GM18858 (cell line): ENCODE measurements around the gene AFAP1L2.

Experiments used
- ATAC-seq: cut with Tn5 transposase; IDR thresholded peaks from one replicate; pipeline ENCODE4 v1.9.1; 2021; ENCODE audit not compliant: unreplicated experiment

Gene AFAP1L2

DNA sequence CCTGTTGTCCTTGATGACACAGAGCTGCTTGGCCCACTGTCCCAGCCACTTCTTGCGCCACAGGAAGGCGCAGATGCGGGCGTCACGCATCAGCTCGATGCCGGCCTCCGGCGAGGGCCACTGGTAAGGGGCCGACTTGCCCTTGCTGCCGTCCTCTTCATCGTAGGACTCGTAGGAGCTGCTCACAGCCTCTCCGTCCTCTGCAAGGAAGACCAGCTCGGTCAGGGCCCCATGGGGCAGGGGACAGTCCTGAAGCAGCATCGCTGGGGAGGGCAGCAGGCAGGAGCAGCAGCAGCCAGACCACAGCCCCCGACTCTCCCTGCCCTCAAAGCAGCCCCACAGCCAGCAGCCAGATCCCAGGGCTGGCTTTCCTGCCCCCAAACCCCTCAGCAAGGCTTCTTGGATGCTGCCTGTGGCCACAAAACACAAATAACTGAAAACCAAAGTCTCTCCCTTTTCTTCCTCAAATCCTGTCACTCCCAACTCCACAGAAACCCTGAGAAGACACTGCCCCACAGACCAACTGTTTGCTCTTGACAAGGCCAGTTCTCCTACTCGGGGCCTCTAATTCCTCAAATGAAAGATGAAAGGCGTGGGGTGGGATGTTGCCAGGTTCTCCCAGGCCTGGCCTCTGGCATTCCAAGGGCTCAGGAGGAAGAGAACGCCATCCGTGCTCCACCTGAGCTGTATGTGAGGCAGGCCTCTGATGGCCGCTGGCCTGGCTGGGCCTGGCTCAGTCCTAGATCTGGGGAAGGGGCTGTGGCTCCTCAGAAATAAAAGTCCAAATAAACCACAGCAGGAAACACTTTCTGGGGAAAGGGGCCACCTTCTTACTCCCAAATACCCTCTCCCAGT lies 88.5 kb downstream of the AFAP1L2 start:
- ATAC-seq: no peak

DNA sequence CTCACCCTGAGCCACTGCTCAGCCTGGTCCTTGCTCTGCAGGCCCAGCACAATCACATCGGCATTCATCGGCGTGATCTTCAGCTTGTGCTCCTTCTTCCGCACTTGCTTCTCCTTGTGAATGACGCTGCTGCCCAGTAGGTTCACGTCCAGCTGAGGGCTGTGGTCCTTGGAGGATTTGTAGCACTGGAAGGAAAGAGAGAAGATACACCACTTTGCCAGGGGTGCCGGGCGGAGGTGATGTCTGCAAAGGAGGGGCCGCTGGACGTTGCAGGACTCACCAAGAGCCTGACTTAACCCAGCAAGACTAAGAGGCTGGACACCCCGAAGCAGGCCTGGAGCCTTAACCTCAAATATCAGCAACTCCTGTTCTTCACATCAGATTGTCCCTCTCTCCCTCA lies 90.4 kb downstream of the AFAP1L2 start:
- no peak for ATAC-seq

DNA sequence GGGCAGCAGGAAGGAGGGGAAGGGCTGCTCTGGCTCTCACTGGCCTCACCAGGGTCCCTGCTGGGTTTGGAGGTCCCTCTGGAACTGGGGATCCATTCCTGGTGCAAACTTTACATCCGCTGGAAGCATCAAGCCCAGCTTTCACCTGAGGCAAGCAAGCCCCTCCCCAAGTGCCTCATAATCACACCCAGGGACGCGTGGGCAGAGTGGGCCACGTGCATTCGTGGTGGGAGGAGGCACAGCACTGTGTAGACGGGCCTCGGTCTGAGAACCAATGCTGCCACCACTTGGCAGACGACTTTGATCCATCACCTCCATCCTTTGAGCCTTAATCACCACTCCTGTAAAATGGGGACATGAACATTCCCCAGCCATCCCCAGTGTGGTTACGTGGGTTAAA lies 91.2 kb downstream of the AFAP1L2 start:
- no peak for ATAC-seq

DNA sequence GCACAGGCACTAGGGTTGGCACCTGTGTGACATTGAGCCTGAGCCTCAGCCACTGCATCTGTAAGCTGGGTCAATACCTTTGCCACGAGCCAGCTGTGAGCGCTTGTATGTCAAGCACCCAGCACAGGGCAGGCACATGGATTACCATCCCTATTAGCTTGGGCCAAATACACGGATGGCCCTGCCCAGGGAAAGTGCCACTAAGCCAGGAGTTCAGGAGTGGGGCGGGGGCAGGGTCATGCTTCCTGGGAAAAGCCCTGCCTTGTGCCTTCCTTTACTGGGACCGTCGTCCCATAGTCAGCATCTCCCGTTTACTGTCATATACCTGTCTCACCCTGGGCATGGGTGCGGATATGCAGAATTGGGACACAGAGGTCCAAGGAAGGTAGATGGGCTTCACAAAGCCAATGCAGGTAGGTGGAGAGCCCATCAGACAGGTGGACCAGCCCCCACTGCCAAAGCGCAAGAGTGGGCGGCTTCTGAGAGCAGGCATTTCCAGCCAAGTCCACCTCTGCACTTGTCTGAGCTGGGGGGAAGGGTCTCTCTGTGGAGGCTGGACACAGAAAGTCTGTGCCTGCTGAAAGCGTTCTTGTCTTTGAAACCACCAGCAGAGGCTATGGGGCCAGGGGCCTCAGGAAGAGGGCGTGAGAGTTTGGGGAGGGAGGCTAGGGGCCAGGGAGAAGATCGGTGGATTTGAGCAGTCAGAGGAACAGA lies 92.6 kb downstream of the AFAP1L2 start:
- ATAC-seq: no peak

DNA sequence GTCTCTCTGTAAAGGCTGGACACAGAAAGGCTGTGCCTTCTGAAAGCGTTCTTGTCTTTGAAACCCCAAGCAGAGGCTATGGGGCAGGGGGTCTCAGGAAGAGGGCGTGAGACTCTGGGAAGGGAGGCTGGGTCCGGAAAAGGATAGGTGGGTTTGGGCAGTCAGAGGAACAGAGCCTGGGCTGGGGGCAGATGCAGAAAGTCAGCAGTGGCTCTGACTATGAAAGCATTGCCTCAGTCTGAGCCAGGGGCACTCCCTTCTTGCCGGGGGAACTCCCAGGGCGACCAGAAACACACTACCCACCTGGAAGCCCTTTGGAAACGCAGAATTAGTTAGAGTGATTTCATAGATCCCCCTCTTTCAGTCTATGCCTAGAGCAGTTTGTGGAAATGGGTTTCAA lies 93.3 kb downstream of the AFAP1L2 start:
- no peak for ATAC-seq

DNA sequence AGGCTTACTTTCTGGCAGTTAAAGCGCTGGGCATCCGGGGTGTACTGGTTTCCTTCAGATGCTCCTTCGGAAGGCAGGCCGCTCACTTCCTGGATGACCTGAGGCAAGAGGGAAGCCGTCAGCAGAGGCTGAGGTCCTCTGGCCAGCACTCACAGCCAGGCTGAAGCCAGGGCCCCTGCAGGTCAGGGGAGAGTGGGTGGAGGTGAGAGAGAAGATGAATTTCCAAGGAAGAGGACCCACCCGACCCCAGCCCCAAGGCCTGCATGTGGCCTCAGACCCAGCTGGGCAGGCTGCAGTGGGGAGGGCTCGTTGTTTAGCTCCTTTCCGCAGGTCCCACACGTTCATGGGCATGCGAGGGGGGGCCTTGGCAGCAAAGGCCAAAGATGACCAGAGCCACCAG lies 94.0 kb downstream of the AFAP1L2 start:
- no peak for ATAC-seq

DNA sequence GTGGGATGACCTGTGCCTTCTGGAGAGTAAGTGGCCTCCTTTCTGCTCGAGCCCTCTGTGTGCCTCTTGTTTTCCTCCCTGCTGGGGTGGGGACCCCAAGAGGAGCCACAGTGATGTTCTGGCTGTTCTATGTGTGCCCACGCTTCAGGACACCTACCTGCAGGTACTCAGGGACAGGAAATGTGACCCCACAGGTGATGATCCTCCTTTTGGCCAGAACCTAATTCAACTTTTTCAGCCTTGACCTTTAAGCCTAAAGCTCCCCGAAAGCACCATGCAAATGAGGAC lies 95.0 kb downstream of the AFAP1L2 start:
- ATAC-seq: no peak

DNA sequence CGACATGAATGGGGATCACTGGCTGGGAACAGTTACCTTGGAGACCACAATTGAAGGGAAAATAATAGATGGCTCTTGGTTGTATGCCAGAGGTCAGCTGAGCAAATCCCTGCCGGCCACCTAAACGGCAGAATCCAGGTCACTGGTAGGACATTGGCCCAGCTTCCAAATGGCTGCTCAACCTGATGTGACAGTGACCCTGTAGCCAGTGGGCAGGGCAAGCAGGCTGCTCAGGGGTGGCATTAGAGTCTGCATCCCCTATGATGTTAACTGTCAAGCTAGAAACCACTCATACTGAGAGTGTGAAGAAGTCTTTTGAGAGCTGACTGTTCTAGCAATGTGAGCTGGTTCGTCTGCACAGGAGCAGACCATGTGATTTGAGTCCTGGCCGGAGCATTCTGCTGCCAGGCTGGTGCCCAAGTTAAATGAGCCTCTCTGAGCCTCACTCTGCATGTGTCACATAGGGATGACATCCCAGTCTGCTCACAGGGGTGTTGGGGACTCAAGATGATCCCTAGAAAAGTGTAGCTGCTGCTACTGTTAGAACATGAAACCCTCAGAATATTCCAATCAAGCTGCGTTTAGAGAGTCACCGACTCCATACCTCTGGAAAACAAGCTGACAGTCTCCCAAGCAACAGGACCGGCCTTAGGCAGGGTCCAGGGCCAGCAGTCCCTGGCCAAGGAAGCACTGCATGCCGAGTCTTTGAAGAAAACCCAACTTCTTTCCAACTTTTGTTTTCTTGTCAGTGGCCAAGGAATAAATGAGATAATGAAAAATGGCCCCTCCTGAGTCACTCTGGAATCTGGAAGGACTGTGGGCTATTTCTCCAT lies 95.6 kb downstream of the AFAP1L2 start:
- ATAC-seq: no peak

DNA sequence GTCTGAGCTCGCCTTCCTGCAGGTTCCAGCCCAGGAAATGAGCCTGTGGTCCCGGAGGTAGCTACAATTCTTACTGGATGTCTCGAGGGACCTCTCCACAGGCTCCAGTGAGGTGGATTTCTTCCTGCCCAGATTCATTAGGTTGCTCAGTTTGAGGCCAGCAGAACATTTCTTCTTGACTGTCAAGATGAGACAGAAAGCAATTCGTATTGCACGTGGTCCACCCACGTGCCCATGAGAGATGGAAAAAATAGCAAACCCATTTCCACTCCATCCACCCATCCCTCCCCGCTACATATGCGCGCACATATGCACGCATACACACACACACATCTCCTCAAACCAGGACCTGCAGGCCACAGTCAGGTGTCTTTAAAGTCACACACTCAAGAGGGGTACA lies 96.6 kb downstream of the AFAP1L2 start:
- no peak for ATAC-seq

DNA sequence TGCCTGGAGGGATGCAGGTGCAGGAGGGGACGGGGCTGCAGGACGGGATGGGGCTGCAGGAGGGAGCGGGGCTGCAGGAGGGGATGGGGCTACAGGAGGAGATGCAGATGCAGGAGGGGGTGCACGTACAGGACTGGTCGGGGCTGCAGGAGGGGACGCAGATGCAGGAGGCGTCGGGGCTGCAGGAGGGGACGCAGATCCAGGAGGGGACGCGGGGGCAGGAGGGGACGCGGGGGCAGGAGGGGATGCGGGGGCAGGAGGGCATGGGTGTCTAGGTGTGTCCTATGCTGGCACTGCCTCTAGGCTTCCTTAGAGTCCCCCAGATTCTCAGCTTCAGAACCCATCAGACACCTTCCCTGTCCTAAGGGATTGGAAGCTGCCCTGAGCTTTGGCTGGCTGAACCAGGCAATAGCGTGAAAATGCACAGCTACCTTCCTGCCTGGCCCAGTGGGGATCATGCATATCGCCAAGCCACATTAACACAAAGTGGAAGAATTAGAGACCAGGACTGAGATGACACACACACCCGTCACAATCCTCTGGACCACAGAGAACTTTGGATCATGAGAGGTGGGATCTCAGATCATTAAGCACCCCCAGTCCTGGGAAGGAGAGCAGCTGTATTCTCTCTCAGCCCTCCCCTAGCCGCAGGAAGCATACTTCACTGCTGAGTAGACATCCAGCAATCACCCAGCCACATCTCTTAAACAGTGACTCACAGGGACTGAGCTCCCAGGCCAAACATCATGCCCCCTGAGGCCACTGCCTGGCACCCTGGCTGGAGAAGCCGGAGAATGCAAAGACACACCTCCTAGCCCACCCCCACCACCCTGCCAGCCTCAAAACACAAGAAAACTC lies 98.0 kb downstream of the AFAP1L2 start:
- ATAC-seq: no peak

DNA sequence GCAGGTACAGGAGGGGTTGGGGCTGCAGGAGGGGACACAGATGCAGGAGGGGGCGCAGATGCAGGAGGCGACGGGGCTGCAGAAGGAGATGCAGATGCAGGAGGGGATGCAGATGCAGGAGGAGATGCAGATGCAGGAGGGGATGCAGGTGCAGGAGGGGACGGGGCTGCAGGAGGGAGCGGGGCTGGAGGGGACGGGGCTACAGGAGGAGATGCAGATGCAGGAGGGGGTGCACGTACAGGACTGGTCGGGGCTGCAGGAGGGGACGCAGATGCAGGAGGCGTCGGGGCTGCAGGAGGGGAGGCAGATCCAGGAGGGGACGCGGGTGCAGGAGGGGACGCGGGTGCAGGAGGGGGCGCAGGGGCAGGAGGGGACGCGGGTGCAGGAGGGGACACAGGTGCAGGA lies 98.8 kb downstream of the AFAP1L2 start:
- no peak for ATAC-seq

DNA sequence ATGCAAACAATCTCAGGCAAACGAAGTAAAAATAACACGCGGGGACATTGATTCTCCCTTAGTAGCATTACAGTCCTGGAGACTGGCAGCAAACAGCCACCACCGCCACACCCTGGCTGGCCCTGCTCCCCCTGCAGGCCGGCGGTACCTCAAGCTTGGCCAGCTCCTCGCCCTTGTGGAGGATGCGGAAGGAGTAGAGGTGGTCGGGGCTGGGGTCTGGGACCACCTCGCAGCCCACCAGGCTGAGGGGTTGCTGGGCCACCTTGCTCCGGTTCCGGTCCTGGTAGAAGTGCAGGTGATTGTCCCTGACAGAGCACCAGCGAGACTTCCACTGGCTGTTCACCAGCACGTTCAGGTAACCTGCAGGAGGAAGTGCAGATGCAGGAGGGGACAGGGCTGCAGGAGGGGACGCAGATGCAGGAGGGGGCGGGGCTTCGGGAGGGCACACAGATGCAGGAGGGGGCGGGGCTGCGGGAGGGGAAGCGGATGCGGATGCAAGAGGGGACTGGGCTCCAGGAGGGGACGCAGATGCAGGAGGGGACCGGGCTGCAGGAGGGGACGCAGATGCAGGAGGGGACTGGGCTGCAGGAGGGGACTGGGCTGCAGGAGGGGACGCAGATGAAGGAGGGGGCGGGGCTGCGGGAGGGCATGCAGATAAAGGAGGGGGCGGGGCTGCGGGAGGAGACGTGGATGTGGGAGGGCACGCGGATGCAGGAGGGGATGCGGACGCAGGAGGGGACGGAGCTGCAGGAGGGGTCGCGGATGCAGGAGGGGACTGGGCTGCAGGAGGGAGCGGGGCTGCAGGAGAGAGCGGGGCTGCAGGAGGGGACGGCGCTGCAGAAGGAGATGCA lies 99.5 kb downstream of the AFAP1L2 start:
- peak; percentile 46 for ATAC-seq

DNA sequence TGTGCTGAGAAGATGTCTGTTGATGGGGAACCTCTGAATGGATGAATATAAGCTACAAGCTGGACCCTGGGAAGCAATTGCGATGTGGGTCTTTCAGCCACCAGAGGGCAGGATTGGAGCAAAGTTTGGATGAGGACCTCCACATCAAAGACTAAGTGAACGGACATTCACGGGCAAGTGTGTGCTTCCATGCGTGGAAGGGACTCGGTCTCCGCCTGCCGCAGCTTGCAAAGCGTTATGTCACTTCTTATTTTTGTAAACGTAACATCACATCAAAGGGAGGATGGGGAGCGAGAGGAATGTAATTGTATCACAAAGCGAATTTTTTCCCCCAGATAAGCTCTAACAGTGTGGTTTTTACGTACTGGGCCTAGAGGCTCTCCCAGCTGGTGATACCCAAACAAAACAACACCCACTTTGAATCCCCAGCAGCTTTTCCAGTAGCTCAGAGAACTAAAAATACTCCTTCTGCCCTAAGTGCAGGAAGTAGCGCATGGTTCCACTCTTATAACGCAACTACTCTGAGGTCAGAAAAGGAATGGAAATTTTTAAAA lies 100.2 kb downstream of the AFAP1L2 start:
- peak; percentile 74 for ATAC-seq

DNA sequence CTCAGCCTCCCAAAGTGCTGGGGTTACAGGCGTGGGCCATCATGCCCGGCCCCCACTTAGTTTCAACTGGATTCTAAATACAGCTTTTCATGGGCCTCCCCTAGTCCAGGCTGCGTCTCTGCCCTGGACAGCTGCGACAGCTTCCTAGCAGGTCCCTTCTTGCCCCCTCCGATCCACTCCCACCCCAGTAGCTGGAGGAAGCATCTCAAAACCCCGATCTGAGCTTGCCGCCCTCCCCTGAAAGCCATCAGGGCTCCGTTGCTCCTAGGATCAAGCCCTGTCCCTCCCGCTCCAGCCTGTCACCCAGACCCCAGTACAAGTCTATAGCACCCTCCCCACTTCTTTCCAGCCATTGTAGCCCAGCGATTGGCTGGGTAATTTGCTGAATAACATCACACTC lies 100.7 kb downstream of the AFAP1L2 start:
- no peak for ATAC-seq

DNA sequence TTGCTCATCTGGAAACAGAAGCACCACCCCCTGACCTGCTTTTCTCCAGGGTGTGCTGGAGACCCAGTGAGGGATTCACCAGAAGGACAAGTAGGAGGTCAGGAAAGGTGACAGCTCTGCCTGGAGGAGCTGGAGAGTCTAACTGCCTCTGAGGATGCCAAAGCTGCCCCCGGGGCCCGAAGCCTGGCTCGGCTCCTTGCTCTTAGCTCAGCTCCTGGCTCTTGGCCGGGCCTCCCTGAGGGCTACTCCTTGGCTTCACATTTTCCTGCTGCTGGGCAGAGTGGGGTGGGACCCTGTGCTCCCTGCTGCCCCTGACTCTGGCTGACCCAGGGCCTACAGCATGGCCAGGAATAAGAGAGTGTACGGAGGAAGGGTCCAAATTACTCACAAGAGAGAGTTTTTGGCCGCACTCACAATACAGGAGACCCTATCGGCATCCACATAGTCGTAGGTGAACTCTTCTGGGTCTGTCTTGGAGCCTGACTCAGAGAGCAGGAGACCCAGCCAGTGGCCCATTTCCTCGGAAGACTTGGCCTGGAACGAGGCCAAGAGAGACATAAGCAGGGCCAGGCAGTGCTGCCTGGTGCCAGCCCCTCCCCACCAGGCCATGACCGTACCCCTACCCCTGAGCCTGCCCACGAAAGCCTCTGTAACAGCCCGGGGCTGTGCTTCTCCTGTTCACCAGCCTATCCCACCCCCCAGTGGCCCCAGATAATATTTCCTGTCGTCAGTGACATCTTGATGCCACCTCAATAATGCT lies 102.2 kb downstream of the AFAP1L2 start:
- ATAC-seq: no peak

DNA sequence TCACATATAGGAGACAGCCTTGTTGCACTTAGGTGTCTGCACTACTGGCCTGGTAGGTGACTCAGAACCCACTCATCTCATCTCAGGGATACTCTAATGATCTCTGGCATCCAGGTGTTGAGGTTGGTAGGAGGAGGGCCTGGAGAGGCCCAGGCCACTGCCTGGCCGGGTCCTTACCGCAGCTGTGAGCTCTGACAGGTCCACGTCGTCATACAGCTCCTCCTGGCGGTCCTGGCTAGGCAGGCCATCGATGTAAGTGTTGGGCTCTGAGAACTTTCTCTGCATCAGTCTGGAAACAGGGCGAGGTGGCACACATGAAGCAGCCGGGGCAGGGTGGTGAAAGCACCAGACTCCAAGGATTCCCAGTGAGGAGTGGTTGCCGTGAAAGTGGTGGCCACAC lies 103.1 kb downstream of the AFAP1L2 start:
- no peak for ATAC-seq

DNA sequence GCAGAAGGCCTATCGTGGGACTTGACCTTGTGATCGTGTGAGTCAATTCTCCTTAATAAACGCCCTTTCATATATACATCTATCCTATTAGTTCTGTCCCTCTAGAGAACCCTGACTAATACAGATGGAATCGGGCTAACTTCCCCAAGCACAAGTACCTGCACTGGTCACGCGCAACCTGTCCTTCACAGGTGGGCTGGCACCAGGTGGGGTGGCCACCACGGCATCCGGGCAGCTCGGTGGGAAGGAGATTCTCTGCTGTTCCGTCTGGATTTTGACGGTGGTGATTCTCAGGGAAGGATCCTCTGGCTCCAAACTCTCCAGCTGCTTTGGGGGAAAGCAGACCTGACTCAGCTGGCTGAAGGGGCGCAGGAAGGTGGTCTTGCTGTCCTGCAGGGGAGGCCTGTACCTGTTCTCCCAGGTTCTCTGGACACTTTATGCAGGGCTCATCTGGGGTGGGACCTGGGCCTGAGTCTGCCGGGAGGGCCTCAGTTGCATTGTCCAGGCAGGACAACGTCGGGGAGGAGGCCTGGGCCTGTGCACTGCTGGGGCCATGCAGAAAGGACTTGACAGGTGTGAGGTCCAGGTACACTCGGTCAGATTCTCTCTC lies 104.2 kb downstream of the AFAP1L2 start:
- ATAC-seq: no peak

DNA sequence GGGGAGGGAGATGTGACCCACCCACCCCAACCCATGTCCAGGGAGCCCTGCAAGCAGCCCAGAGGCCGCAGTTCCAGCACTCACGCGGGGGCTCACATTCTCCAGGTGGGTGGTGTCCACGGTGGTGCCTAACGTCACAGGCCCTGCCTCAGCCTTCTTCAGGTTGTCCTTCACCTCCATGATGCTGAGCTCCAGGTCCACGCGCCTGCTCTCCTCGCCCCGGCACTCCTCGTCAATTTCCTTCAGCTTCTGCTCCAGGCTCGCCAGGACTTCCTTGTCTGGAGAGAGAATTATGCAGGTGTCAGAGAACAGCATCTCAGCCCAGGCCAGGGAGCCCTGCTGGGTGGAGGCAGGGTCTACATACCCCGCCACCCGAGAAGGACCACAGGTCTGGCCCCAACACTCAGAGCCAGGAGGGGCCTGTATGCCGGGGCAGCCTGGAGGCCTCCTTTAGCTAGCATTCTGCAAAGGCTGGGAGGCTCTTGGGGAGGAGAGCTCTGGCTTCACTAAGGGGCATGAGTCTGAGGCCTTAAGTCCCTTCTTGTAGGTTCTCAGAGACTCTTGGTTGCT lies 107.1 kb downstream of the AFAP1L2 start:
- no peak for ATAC-seq
